HL-60 (cell line): Measurements from ENCODE around the gene PRKAR2B.
A peak's percentile ranks its signal among the peaks of the same experiment; 100 is the strongest.

Experiments
- DNase-seq, 2 experiments: peaks; one replicate each; pipeline ENCODE4 v3.0.0-alpha.2; 2010 to 2020; ENCODE audit warnings: low read depth in 1 of 2, low spot score in 1 of 2
- H3K27ac ChIP-seq: fragments of 250-450 bp; sonication (Bioruptor Pico); replicated peaks from 2 replicates; pipeline ENCODE4 v1.5.1; 2020; ENCODE audit warnings: mild to moderate bottlenecking, moderate library complexity
- H3K27me3 ChIP-seq: fragments of 250-450 bp; sonication (Bioruptor Pico); 2 replicates; pipeline ENCODE4 v1.5.1; 2021; ENCODE audit warnings: mild to moderate bottlenecking, moderate library complexity; ENCODE audit not compliant: insufficient read depth, poor library complexity, severe bottlenecking
- H3K4me3 ChIP-seq: replicated peaks from 2 replicates; pipeline ENCODE4 v1.5.1; 2011; ENCODE audit warnings: mild to moderate bottlenecking, control low read depth, low read length; ENCODE audit not compliant: insufficient read depth
- CTCF ChIP-seq: IDR thresholded peaks from one replicate; pipeline ENCODE4 v1.5.1; 2011; ENCODE audit warnings: low read length, control low read depth, inconsistent platforms; ENCODE audit not compliant: insufficient read depth
- GABPA ChIP-seq: IDR thresholded peaks from 2 replicates; pipeline ENCODE4 v1.6.1; 2012; ENCODE audit warnings: low read depth
- POLR2AphosphoS5 ChIP-seq: IDR thresholded peaks from 2 replicates; pipeline ENCODE4 v1.6.1; 2012; ENCODE audit warnings: low read depth
- REST ChIP-seq: IDR thresholded peaks from 2 replicates; pipeline ENCODE4 v1.6.1; 2012; ENCODE audit warnings: low read depth; ENCODE audit not compliant: insufficient replicate concordance
- SPI1 ChIP-seq: IDR thresholded peaks from 2 replicates; pipeline ENCODE4 v1.6.1; 2012; ENCODE audit warnings: low read depth, mild to moderate bottlenecking, borderline replicate concordance

PRKAR2B gene

GRCh38 chr7:107025449-107026103, 18.9 kb upstream of the PRKAR2B start:
- Histone ChIP-seq H3K27ac (no peak overlapping the region), H3K4me3 (no peak overlapping the region), H3K27me3 (no peaks in the 10 kb centered on the region)
- TF ChIP-seq GABPA (no peak), POLR2AphosphoS5 (no peak), SPI1 (no peak), CTCF (no peak), REST (no peak)
- DNase-seq, result no peak

GRCh38 chr7:107026166-107026565, 18.3 kb upstream of the PRKAR2B start:
- H3K4me3 ChIP-seq, result no peak overlapping the region
- DNase-seq, result no peak
- no peak overlapping the region for H3K27ac ChIP-seq
- no peak for TF ChIP-seq REST
- TF ChIP-seq SPI1, result no peak
- no peak for TF ChIP-seq GABPA
- TF ChIP-seq POLR2AphosphoS5, result no peak
- TF ChIP-seq CTCF, result no peak
- no peaks in the 10 kb centered on the region for H3K27me3 ChIP-seq

- Histone ChIP-seq H3K27ac (no peak overlapping the region), H3K27me3 (no peaks in the 10 kb centered on the region), H3K4me3 (no peak overlapping the region)
- DNase-seq, result peak in 1 of 2 experiments; percentile 21
- TF ChIP-seq CTCF (no peak), REST (no peak), POLR2AphosphoS5 (no peak), GABPA (no peak), SPI1 (no peak)
Observed at GRCh38 chr7:107027208-107027607, 17.3 kb upstream of the PRKAR2B start.
